HCT116 (cell line): Measurements from ENCODE around the gene DYNLT1.
"Not testable (repeated sequence)": the region's sequence is repeated elsewhere in the genome, so short reads cannot be mapped to it uniquely, and the experiment has no call there.

ENCODE experiments used
- CTCF ChIP-seq, 3 experiments: fragments of 200-600 bp in 1 of 3; sonication (generic) in 1 of 3; IDR thresholded peaks in 2 of 3; conservative IDR thresholded peaks in 1 of 3; 2 replicates each; pipeline ENCODE4 v1.5.1; 2012 to 2017; ENCODE audit warnings: low read depth in 2 of 3, low read length in 2 of 3, antibody characterized with exemption in 1 of 3, borderline replicate concordance in 1 of 3, control low read depth in 1 of 3, mild to moderate bottlenecking in 1 of 3, mixed read lengths in 1 of 3, mixed run types in 1 of 3, moderate library complexity in 1 of 3; ENCODE audit not compliant: insufficient read depth in 1 of 3
- EGR1 ChIP-seq: IDR thresholded peaks from 2 replicates; pipeline ENCODE4 v1.6.1; 2012; ENCODE audit warnings: low read depth
- EZH2 ChIP-seq: fragments of 200-600 bp; sonication (generic); IDR thresholded peaks from 2 replicates; pipeline ENCODE4 v1.6.1; 2017; ENCODE audit warnings: antibody characterized with exemption, mixed run types
- EZH2phosphoT487 ChIP-seq: fragments of 200-600 bp; IDR thresholded peaks from 2 replicates; pipeline ENCODE4 v1.6.1; 2018; ENCODE audit warnings: antibody characterized with exemption, borderline replicate concordance
- JUND ChIP-seq: IDR thresholded peaks from 2 replicates; pipeline ENCODE4 v1.6.1; 2012
- POLR2AphosphoS5 ChIP-seq: IDR thresholded peaks from 2 replicates; pipeline ENCODE4 v1.6.1; 2011; ENCODE audit warnings: mild to moderate bottlenecking, low read depth, low read length, moderate library complexity
- RAD21 ChIP-seq: IDR thresholded peaks from 2 replicates; pipeline ENCODE4 v1.6.1; 2012; ENCODE audit warnings: low read depth, mild to moderate bottlenecking
- ZBTB33 ChIP-seq: IDR thresholded peaks from 2 replicates; pipeline ENCODE4 v1.6.1; 2011; ENCODE audit warnings: mild to moderate bottlenecking, low read length, moderate library complexity; ENCODE audit not compliant: insufficient replicate concordance; ENCODE audit errors: extremely low read depth
- ZNF274 ChIP-seq: fragments of 200-500 bp; sonication (Bioruptor generic); IDR thresholded peaks from 2 replicates; pipeline ENCODE4 v1.6.1; 2014; ENCODE audit warnings: mild to moderate bottlenecking, low read depth, low read length, inconsistent platforms
- TF ChIP-seq, protein P1 (sequence below): IDR thresholded peaks from 2 replicates; pipeline ENCODE4 v1.6.1; 2012; ENCODE audit warnings: low read depth
- TF ChIP-seq, protein P2 (sequence below): IDR thresholded peaks from 2 replicates; pipeline ENCODE4 v1.6.1; 2012

DNA sequence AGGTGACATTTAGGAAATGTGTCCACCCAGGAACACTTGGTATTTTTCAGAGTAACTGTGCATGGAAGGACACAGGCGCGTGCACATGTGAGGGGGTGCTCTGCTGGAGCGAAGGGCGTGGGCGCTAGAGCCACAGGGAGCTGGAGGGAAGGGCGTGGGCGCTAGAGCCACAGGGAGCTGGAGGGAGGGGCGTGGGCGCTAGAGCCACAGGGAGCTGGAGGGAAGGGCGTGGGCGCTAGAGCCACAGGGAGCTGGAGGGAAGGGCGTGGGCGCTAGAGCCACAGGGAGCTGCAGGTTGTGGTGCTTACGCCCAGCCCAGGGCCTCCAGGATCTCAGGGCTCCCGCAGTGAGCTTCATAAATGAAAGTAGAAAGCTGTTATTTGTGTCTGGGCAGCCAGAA is 38.5 kb downstream of the DYNLT1 start:
- TF ChIP-seq CTCF (IDR thresholded peaks at IDR 0.05 in 2 of 3, conservative IDR thresholded peaks at IDR 0.05 in 1 of 3; ENCODE audit: borderline replicate concordance in 1 of 3, insufficient read depth in 1 of 3, low read depth in 2 of 3, low read length in 2 of 3); POLR2AphosphoS5; JUND; EZH2phosphoT487; RAD21; ZBTB33; EZH2; EGR1; ZNF274: not testable (repeated sequence)
- TF ChIP-seq, protein P1, sequence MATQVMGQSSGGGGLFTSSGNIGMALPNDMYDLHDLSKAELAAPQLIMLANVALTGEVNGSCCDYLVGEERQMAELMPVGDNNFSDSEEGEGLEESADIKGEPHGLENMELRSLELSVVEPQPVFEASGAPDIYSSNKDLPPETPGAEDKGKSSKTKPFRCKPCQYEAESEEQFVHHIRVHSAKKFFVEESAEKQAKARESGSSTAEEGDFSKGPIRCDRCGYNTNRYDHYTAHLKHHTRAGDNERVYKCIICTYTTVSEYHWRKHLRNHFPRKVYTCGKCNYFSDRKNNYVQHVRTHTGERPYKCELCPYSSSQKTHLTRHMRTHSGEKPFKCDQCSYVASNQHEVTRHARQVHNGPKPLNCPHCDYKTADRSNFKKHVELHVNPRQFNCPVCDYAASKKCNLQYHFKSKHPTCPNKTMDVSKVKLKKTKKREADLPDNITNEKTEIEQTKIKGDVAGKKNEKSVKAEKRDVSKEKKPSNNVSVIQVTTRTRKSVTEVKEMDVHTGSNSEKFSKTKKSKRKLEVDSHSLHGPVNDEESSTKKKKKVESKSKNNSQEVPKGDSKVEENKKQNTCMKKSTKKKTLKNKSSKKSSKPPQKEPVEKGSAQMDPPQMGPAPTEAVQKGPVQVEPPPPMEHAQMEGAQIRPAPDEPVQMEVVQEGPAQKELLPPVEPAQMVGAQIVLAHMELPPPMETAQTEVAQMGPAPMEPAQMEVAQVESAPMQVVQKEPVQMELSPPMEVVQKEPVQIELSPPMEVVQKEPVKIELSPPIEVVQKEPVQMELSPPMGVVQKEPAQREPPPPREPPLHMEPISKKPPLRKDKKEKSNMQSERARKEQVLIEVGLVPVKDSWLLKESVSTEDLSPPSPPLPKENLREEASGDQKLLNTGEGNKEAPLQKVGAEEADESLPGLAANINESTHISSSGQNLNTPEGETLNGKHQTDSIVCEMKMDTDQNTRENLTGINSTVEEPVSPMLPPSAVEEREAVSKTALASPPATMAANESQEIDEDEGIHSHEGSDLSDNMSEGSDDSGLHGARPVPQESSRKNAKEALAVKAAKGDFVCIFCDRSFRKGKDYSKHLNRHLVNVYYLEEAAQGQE = not testable (repeated sequence)
- TF ChIP-seq, protein P2, sequence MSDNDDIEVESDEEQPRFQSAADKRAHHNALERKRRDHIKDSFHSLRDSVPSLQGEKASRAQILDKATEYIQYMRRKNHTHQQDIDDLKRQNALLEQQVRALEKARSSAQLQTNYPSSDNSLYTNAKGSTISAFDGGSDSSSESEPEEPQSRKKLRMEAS = not testable (repeated sequence)
